HG02981 (cell line): ENCODE measurements around the gene IFNLR1.
"Not testable (repeated sequence)": the region's sequence is repeated elsewhere in the genome, so short reads cannot be mapped to it uniquely, and the experiment has no call there.

Source experiments
- ATAC-seq: cut with Tn5 transposase; IDR thresholded peaks from one replicate; pipeline ENCODE4 v1.9.1; 2021; ENCODE audit warnings: mild to moderate bottlenecking, moderate library complexity; ENCODE audit not compliant: unreplicated experiment

IFNLR1 gene

GRCh38 chr1:24186993-24187790 is at the start of gene IFNLR1:
TSS of gene IFNLR1 (minus strand) at chr1:24187289. CDS start at chr1:24187248, 41 bp downstream.
- no peak for ATAC-seq

GRCh38 chr1:24235921-24236788 is 49.1 kb upstream of the IFNLR1 start:
- no peak for ATAC-seq

GRCh38 chr1:24233684-24234600 is 46.9 kb upstream of the IFNLR1 start:
- ATAC-seq: no peak

GRCh38 chr1:24231701-24232100 is 44.6 kb upstream of the IFNLR1 start:
- ATAC-seq: no peak

GRCh38 chr1:24228311-24228710 is 41.2 kb upstream of the IFNLR1 start:
- ATAC-seq: no peak

GRCh38 chr1:24226749-24227148 is 39.7 kb upstream of the IFNLR1 start:
- no peak for ATAC-seq

- ATAC-seq: no peak
These were observed 37.7 kb upstream of the IFNLR1 start for GRCh38 chr1:24224761-24225160.

- ATAC-seq: no peak
These were observed 37.0 kb upstream of the IFNLR1 start for GRCh38 chr1:24224086-24224485.

- ATAC-seq: no peak
These were observed 35.7 kb upstream of the IFNLR1 start for GRCh38 chr1:24222793-24223192.

GRCh38 chr1:24222008-24222605 is 35.0 kb upstream of the IFNLR1 start:
- ATAC-seq: no peak

GRCh38 chr1:24221246-24221645 is 34.2 kb upstream of the IFNLR1 start:
- no peak for ATAC-seq

- ATAC-seq: no peak
These were observed 29.4 kb upstream of the IFNLR1 start for GRCh38 chr1:24216276-24217074.

GRCh38 chr1:24215226-24215814 is 28.2 kb upstream of the IFNLR1 start:
- ATAC-seq: no peak

- ATAC-seq: no peak
These were observed 25.3 kb upstream of the IFNLR1 start for GRCh38 chr1:24212376-24212775.

GRCh38 chr1:24210195-24210627 is 23.1 kb upstream of the IFNLR1 start:
- ATAC-seq: no peak

- no peak for ATAC-seq
These were observed 22.0 kb upstream of the IFNLR1 start for GRCh38 chr1:24209097-24209496.

GRCh38 chr1:24207709-24208108 is 20.6 kb upstream of the IFNLR1 start:
- no peak for ATAC-seq

GRCh38 chr1:24207395-24207687 is 20.3 kb upstream of the IFNLR1 start:
- ATAC-seq: not testable (repeated sequence)
